GM18511 (cell line): ENCODE results near the gene GTPBP4.
A peak's percentile ranks its signal among the peaks of the same experiment; 100 is the strongest.
"Not testable (repeated sequence)": the region's sequence is repeated elsewhere in the genome, so short reads cannot be mapped to it uniquely, and the experiment has no call there.

Experiments used
- ATAC-seq: cut with Tn5 transposase; IDR thresholded peaks from one replicate; pipeline ENCODE4 v1.9.1; 2021; ENCODE audit warnings: mild to moderate bottlenecking, moderate library complexity; ENCODE audit not compliant: unreplicated experiment

Gene GTPBP4

GRCh38 chr10:988667-989545 lies 672 bp downstream of the GTPBP4 start:
- ATAC-seq: peak; percentile 22

GRCh38 chr10:990808-991207 lies 2.6 kb downstream of the GTPBP4 start:
- no peak for ATAC-seq

GRCh38 chr10:992467-992866 lies 4.2 kb downstream of the GTPBP4 start:
- ATAC-seq: no peak

DNA sequence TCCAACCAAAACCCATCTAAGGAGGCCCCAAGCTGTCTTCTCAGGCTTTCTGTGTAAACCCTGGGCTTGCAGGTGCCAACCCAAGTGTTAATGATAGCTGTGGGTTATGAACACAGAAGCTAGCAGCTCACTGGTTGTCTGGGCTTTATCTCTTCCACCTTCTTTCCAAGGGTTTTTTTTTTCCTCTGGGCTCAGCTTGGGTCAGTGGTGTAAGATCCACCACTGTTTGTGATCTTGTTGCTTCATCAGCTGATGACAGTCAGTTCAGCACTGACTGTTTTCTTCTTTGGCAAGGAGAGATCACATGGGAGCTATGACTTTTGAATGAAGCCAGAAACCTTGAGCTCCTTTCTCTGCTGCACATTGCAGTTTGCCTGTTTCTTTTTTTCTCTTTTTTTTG lies 4.6 kb downstream of the GTPBP4 start:
- no peak for ATAC-seq

DNA sequence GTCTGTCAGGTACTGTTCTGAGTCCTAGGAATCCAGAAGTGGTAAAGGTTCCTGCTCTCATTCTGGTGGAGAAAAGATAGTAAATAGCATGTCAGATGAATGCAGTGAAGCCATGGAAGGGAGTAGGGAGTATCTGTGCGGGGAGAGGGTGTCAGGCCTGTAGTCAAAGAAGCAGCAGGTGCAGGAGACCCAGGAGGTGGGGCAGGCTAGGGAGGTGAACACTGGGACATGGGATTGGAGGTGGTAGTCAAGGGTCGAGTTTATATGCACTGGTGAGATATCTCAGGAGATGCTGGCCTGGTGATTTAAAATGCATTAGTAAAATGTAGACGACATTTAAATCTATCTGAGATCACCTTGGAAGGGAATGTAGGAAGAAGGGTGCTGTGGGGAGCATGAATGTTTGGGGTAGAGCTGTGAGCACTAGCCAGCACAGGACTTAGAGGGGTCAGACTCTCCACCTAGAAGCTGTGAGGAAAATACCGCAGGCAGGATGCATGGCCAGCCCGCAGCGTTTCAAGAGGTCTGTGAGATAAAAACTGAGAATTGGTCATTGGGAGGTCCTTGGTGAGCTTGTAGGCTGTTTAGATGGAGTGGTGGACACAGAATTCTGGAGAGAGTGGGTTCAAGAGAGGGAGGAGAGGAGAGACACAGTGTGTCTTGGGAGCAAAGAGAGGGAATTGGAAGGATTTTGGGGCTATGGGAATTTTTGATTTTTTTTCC lies 6.8 kb downstream of the GTPBP4 start:
- no peak for ATAC-seq

DNA sequence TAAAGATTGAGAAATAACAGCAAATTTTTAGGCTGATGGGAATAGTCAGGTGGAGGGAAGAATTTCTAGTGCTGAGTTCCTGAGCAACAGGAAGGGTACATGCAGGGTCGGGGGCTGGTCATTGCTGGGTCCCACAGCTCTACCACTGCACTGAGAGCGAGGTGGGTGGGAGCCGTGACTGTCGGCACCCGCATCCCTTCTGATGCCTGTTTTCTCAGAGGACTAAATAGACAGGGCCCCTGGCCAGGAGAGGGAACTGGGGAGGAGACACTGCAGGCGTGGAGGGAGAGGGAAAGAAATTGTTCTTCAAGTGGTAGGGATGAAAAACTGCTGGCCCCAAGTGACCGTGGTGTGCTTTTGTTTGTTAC lies 7.3 kb downstream of the GTPBP4 start:
- no peak for ATAC-seq

DNA sequence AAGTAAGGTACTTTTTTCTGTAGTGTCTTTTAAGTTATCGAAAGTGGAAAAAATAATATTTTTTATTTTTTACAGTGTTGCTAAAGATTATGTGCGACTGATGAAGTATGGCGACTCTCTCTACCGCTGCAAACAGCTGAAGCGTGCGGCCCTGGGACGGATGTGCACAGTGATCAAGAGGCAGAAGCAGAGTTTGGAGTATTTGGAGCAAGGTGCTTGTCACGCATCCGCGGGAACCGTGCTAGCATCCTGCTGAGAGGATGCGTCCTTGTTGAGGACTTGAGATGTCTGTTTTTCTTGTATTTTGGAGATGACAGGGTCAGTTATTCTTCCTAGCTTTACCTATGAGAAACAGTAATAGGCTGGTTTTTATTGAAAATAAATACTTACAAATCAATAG lies 7.8 kb downstream of the GTPBP4 start:
- ATAC-seq: no peak

DNA sequence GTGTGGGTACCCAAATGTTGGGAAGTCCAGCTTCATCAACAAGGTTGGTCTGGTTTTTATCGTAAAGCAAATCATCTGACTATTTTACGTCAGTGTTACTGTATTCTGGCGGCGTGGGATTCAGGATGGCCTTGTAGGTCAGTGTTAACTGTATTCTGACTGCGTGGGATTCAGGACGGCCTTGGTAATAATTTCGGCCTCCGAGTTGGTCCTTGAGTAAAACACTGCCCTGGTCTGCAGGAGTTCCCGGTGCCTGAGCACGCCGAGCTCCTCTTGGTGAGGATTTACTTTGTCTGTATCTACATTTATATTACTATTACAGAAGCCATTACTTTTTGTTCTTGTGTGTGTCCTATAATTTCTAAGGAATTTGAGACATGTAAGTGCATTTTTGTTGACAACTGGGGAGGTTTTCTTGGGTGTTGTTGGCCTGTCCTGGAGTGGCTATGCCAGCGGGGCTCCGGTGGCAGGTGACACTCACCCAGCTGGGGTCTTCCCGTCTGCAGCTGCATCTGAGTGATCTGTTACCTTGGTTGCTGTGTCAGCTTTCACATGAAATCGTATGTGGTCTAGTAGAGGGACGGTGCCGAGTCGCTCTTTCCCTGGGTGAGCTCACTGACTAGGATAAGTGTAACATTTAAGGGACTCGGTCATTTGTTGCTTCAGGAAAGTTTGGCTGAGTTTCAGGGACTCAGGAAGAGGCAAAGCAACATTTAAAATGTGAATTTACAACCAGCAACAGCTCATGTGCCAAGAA lies 9.2 kb downstream of the GTPBP4 start:
- no peak for ATAC-seq

GRCh38 chr10:1002425-1003006 lies 14.3 kb downstream of the GTPBP4 start:
- no peak for ATAC-seq

- no peak for ATAC-seq
These were observed 15.8 kb downstream of the GTPBP4 start for GRCh38 chr10:1003884-1004670.

- no peak for ATAC-seq
These were observed 18.3 kb downstream of the GTPBP4 start for GRCh38 chr10:1006573-1006972.

DNA sequence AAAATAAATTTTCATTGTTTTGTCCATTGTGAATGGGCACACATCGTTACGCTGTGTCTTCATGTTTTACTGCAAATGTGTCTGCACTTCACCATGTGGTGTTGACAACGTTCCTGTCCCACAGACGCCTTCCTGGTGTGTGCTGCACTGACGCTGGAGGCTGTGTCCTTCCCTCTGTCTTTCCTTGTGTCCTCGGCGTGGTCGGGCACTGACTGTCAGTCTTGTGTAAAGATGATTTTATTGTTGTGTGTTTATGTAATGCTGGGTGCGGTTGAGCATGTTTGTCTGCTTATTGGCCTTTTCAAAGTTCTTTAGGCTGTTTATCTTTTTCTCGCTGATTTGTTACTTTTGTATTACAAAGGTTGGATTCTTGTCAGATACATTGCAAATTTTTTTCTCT lies 19.3 kb downstream of the GTPBP4 start:
- no peak for ATAC-seq

DNA sequence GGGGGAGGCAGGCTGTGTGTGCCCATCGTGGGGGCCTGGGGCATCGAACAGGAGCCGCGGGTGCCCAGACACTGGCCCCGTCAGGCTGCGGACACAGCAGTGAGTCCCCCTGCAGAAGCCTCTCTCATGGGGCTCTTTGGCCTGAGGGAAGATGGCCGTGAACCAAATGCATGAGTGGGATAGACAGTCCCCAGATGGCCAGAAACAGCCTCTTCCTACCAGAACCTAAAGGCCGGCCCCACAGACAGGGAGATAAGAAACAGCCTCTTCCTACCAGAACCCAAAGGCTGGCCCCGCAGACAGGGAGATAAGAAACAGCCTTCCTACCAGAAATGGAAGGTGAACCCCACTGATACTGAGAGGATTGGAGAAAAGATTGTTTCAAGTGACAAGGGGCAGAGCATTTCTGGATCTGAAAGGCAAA lies 20.8 kb downstream of the GTPBP4 start:
- no peak for ATAC-seq

DNA sequence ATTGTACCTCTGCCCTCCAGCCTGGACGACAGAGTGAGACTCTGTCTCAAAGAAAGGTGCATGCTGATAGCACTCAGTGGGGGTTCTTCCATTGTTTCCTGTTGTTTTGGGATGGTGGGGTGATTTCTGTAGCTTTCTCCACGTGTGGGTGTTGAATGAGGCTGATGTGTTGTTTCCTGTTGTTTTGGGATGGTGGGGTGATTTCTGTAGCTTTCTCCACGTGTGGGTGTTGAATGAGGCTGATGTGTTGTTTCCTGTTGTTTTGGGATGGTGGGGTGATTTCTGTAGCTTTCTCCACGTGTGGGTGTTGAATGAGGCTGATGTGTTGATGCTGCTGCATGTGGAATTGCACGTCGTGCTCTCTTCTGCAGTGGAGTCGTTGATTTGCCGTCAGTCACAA lies 21.7 kb downstream of the GTPBP4 start:
- ATAC-seq: not testable (repeated sequence)

GRCh38 chr10:1010703-1011102 lies 22.5 kb downstream of the GTPBP4 start:
- ATAC-seq: no peak

DNA sequence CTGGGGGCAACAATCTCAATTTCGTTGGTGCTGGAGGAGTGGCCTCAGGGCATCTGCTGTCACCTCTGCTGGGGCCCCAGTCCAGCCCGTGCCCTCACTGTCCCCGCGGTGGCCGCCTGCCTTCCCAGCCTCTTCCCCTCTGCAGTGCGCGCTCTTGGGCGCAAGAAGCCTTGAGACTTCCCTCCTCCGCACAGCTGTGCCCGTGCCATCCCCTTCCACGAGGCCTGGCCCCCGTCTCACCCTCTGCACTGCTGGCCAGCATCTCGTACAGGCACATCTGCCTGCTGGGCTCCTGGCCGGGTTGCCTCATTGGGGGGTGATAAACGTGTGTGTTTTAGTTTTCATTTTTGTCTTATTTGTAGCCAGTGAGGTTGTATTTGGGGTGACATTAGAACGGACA lies 23.5 kb downstream of the GTPBP4 start:
- no peak for ATAC-seq

DNA sequence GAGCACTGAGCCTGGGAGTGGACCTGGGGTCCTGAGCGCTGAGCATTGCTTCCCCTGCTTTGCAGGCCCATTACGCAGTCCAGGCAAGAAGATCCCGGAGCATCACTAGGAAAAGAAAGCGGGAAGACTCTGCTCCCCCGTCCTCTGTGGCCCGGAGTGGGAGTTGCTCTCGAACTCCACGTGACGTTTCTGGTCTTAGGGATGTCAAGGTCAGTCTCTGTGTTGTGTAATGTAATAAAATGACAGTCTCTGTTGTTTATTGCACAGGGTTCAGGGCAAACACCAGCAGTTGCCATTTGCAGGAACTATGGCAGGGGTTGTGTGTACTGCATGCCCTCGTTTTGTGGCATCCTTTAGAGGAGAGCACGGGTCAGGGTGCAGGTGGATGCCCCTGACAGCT lies 27.5 kb downstream of the GTPBP4 start:
- ATAC-seq: no peak

- no peak for ATAC-seq
These were observed 31.1 kb downstream of the GTPBP4 start for GRCh38 chr10:1019362-1019761.

DNA sequence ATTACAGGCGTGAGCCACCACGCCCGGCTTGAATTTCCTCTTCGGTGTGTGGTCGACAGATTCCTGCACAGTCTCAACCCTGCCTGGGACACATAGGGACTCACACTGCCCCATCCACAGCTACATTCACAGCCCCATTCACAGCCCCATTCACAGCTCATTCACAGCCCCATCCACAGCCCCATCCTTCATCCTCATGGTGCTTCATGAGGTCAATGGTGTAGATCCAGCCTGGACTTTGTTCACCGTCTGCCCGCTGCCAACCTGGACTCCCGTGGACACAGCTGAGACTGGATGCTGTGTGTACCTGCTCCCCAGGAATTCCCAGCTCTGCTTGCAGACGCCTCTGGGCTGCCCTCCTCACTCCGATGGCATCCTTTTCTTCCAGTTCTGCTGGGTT lies 32.2 kb downstream of the GTPBP4 start:
- ATAC-seq: no peak

DNA sequence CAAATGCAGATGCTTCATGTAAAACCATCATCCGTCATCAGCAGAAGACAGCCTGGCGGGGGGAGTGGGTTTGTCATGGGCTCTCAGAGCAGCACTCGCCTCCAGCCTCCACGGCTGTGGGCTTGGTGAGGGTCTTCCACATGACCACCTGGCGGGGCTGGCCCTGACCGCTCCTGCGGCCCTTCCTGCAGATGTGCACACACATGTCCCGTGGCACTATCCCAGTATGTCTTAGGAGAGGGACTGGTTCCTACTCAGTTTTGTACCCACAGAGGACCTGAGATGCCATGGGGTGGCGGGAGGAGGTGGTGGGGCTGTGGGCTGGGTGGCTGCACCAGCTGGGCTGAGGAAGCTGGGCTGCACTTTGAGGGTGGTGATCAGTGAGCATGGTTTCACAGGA lies 32.7 kb downstream of the GTPBP4 start:
- no peak for ATAC-seq
